GM06990 (cell line): ENCODE results near the gene SFTPB.

ENCODE experiments used
- DNase-seq: peaks from one replicate; pipeline ENCODE4 v3.0.0-alpha.2; 2011; ENCODE audit not compliant: insufficient read length; ENCODE audit errors: extremely low read depth
- H3K27me3 ChIP-seq: replicated peaks from 2 replicates; pipeline ENCODE4 v1.6.0; 2011; ENCODE audit warnings: low read length; ENCODE audit not compliant: control insufficient read depth, insufficient read depth
- H3K36me3 ChIP-seq: 2 replicates; pipeline ENCODE4 v1.5.1; 2011; ENCODE audit warnings: low read length; ENCODE audit not compliant: control insufficient read depth, insufficient read depth
- H3K4me3 ChIP-seq: replicated peaks from 2 replicates; pipeline ENCODE4 v1.5.1; 2011; ENCODE audit warnings: low read depth, mild to moderate bottlenecking, control low read depth, low read length
- TF ChIP-seq, protein P1 (sequence below): IDR thresholded peaks from 2 replicates; pipeline ENCODE4 v1.5.1; 2011; ENCODE audit warnings: low read length, control low read depth, mild to moderate bottlenecking, inconsistent platforms; ENCODE audit not compliant: insufficient read depth, poor library complexity, severe bottlenecking

SFTPB gene

DNA sequence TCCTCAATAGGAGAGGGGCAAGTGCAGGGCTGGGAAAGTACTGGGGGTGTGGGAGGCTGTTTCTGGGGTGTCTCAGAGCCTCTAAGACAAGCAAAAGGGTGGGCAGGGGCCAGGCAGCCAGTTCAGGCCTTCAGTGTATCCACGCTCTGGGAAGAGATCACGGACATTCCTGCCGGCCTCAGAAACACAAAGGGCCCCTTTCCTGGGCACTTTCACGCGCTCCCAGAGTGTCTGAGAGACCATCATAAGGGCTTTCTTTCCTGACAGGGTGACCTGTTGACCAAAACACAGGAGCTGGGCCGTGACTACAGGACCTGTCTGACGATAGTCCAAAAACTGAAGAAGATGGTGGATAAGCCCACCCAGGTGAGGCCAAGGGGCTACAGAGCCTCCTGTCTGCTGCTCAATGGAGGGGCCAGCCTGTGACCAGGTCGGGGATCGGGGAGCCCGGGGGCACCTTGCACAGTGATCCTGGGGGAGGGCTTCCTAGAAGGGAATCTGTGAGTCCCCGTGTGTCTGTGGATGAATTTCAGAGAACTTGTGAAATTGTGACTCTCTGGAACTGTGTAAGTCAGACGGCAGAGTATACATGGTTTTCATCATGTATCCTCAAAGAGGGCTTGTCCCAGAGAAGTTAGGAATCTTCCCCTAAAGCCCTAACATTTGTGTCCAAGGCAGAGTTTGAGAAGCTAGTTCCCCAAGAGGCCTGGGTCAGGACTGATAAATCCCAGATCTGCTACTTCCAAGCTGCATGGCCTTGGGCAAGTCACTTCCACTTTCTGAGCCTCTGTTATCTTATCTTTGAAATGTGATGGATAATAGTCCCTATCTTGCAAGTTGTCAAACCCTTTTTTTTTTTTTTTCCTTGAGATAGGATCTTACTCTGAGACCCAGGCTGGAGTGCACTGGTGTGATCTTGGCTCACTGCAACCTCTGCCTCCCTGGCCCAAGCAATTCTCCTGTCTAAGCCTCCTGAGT, 28.0 kb upstream of the SFTPB start:
- Histone ChIP-seq H3K27me3 (no peaks in the 10 kb centered on the region; the same call in 1 of the 2 replicates), H3K4me3 (no peak overlapping the region), H3K36me3 (no peaks in the 10 kb centered on the region)
- DNase-seq, result no peak
- TF ChIP-seq, protein P1, sequence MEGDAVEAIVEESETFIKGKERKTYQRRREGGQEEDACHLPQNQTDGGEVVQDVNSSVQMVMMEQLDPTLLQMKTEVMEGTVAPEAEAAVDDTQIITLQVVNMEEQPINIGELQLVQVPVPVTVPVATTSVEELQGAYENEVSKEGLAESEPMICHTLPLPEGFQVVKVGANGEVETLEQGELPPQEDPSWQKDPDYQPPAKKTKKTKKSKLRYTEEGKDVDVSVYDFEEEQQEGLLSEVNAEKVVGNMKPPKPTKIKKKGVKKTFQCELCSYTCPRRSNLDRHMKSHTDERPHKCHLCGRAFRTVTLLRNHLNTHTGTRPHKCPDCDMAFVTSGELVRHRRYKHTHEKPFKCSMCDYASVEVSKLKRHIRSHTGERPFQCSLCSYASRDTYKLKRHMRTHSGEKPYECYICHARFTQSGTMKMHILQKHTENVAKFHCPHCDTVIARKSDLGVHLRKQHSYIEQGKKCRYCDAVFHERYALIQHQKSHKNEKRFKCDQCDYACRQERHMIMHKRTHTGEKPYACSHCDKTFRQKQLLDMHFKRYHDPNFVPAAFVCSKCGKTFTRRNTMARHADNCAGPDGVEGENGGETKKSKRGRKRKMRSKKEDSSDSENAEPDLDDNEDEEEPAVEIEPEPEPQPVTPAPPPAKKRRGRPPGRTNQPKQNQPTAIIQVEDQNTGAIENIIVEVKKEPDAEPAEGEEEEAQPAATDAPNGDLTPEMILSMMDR, result no peak

DNA sequence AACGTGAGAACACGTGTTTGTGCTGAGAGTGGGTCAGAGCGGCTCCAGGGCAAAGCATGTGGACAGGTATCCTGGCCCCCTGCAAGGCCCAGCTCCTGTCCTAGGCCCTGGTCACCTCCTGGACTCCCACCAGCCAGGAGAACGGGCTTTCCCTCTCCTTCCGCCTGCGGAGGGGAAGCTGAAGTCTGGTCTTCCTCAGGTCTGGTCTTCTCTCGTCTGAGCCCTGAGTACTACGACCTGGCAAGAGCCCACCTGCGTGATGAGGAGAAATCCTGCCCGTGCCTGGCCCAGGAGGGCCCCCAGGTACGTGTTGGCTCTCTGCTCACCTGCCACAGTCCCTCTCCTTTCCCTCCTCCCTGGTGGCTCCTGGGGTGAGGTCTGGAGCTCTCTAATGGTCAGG, 27.1 kb upstream of the SFTPB start:
- no peak for DNase-seq
- Histone ChIP-seq H3K36me3 (no peaks in the 10 kb centered on the region), H3K4me3 (no peak overlapping the region), H3K27me3 (no peaks in the 10 kb centered on the region; the same call in 1 of the 2 replicates)
- TF ChIP-seq, protein P1, result no peak

DNA sequence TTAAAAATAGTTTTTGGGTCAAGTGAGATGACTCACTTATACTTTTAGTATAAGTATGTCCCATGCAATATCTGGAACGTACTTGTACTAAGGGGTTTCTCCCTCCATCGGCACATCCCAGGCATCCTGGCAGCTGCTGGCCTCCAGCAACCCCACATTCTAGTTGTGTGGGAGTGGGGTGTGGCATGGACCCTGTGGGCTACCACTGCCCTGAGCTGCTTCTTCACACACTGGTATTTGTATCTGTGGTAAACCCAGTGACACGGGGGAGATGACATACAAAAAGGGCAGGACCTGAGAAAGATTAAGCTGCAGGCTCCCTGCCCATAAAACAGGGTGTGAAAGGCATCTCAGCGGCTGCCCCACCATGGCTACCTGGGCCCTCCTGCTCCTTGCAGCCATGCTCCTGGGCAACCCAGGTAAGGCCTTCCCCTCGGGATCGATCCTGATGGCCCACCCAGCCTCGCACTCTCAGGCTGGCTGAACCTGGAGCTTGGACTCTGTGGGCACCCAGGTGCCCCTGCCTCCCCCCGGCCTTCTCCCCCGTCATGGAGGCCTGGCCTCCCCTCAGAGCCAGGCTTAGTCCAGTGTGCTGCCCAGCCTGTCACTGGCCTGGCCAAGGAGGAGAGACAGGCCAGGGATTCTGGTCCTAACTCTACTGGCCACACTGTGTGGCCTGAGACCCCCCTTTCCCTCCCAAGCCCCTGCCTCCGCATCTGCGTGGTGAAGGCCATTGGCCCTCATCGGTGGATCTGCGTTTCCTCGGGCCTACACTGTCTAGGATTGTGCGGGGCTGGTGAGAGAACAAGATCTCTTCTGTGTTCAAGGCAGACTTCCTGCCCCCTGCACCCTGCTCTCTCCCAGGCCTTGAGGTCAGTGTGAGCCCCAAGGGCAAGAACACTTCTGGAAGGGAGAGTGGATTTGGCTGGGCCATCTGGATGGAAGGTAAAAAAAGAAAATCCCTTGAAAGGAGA, 26.3 kb upstream of the SFTPB start, which contains the start of gene GNLY:
GNLY (plus strand) TSS at position 307 of the 974 bp plus-strand sequence; CDS start at position 368, 61 bp downstream.
- no peak for DNase-seq
- no peaks in the 10 kb centered on the region for H3K36me3 ChIP-seq
- H3K4me3 ChIP-seq, result no peak within 1 kb of the TSS
- TF ChIP-seq, protein P1, result no peak
- H3K27me3 ChIP-seq, result no peaks in the 10 kb centered on the region; the same call in 1 of the 2 replicates

DNA sequence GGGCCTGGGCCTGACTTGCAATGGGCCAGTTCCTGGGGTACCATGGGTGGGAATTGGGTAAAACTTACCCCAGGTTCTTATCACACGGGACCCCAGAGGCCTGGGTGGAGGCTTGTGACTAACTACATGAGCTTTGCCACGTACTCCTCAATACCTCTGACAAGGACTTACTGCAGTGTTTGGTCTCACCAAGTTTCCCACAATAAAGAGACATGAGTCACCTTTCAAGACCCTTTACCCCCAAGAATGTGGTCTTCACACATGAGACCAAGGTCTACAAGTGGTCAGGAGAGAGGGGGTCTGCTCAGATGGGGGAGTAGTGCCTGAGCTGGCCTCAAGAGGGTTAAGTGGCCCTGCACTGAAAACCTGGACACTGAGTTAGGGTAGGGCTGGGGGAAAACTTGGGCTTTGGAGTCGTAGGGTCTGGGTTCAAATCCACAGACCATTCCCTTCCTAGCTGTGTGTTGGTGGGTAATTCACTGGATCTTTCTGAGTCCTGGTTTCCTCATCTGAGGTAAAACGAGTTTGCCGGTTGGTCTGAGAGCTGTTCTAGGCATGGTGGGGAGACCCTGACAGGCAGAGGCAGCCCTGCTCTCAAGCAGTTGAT, 24.1 kb upstream of the SFTPB start:
- Histone ChIP-seq H3K36me3 (no peaks in the 10 kb centered on the region), H3K27me3 (no peaks in the 10 kb centered on the region; the same call in 1 of the 2 replicates), H3K4me3 (no peak overlapping the region)
- TF ChIP-seq, protein P1, result no peak
- DNase-seq, result no peak

DNA sequence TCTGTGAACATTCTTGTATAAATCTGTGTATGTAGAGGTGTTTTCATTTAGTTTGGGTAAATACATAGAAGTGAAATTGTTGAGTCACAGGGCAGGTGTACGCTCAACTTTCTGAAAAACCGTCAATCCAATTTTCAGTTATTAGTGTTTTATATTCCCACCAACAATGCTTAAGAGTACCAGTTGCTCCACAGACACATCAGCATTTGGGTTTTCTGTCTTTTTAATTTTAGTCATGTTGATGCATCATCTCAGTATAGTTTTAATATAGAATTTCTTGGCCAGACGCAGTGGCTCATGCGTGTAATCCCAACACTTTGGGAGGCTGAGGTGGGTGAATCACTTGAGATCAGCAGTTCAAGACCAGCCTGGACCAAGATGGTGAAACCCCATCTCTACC, 22.9 kb upstream of the SFTPB start:
- TF ChIP-seq, protein P1, result no peak
- no peak for DNase-seq
- Histone ChIP-seq H3K36me3 (no peaks in the 10 kb centered on the region), H3K4me3 (no peak overlapping the region), H3K27me3 (no peaks in the 10 kb centered on the region)
